WTC11 (cell line): ENCODE data around the gene CATSPERE. TPM values are rescaled to one million over a fixed set of nuclear protein-coding genes. Genes with fewer than 3 reads are reported as not detected.

Experiments used
- ATAC-seq: fragments of 200-7000 bp; cut with Tn5 transposase; 2 replicates; pipeline ENCODE4 v1.10.0; 2021; ENCODE audit warnings: mild to moderate bottlenecking, moderate library complexity
- CTCF ChIA-PET: fragments of 300-600 bp; sonication (Branson Sonifier 250); formaldehyde crosslinking; loops from one replicate; lab custom pipeline; 2021; ENCODE audit warnings: antibody characterized with exemption; lab: Charles Lee
- POLR2A ChIA-PET: fragments of 350-600 bp; sonication (Branson Sonifier 250); formaldehyde crosslinking; loops from one replicate; lab custom pipeline; 2021; ENCODE audit warnings: antibody characterized with exemption; lab: Charles Lee
- DNase-seq: peaks from one replicate; pipeline ENCODE4 v3.0.0; 2021; ENCODE audit warnings: low spot score
- H3K27ac Mint-ChIP-seq: 2 replicates; pipeline ENCODE4 v1.8.0; 2021; ENCODE audit warnings: mixed read lengths
- H3K27me3 Mint-ChIP-seq: 2 replicates; pipeline ENCODE4 v1.8.0; 2021; ENCODE audit warnings: low read depth, mild to moderate bottlenecking, moderate library complexity, mixed read lengths
- H3K36me3 Mint-ChIP-seq: 2 replicates; pipeline ENCODE4 v1.8.0; 2021; ENCODE audit warnings: mixed read lengths
- H3K4me1 Mint-ChIP-seq: 2 replicates; pipeline ENCODE4 v1.8.0; 2022; ENCODE audit warnings: mixed read lengths
- H3K4me3 Mint-ChIP-seq: 2 replicates; pipeline ENCODE4 v1.8.0; 2021; ENCODE audit warnings: mild to moderate bottlenecking, moderate library complexity, mixed read lengths
- H3K9me3 Mint-ChIP-seq: 2 replicates; pipeline ENCODE4 v1.8.0; 2021; ENCODE audit warnings: mixed read lengths
- AFF4 ChIP-seq: sonication (generic); formaldehyde crosslinking; IDR thresholded peaks from 2 replicates; pipeline ENCODE4 v1.8.1; 2023; ENCODE audit warnings: mild to moderate bottlenecking, missing genetic modification reagents, borderline replicate concordance
- ATF1 ChIP-seq: sonication (generic); formaldehyde crosslinking; IDR thresholded peaks from 2 replicates; pipeline ENCODE4 v1.8.1; 2023; ENCODE audit warnings: mild to moderate bottlenecking, moderate library complexity, missing genetic modification reagents
- CREM ChIP-seq: sonication (generic); formaldehyde crosslinking; IDR thresholded peaks from 2 replicates; pipeline ENCODE4 v1.8.1; 2022; ENCODE audit warnings: mild to moderate bottlenecking, missing genetic modification reagents, moderate library complexity
- IRF2 ChIP-seq: sonication (generic); formaldehyde crosslinking; IDR thresholded peaks from 2 replicates; pipeline ENCODE4 v1.8.0; 2022; ENCODE audit warnings: low read depth, missing genetic modification reagents, borderline replicate concordance
- MLX ChIP-seq: sonication (generic); formaldehyde crosslinking; IDR thresholded peaks from 2 replicates; pipeline ENCODE4 v1.8.1; 2023; ENCODE audit warnings: mild to moderate bottlenecking, missing genetic modification reagents, moderate library complexity
- MYBL2 ChIP-seq: sonication (generic); formaldehyde crosslinking; IDR thresholded peaks from 2 replicates; pipeline ENCODE4 v1.8.1; 2023; ENCODE audit warnings: mild to moderate bottlenecking, moderate library complexity, missing genetic modification reagents
- NFE2L1 ChIP-seq: sonication (generic); formaldehyde crosslinking; IDR thresholded peaks from 2 replicates; pipeline ENCODE4 v1.8.1; 2023; ENCODE audit warnings: missing genetic modification reagents
- NR1H2 ChIP-seq: sonication (generic); formaldehyde crosslinking; IDR thresholded peaks from 2 replicates; pipeline ENCODE4 v1.9.0; 2021; ENCODE audit warnings: mild to moderate bottlenecking, moderate library complexity, missing genetic modification reagents
- OVOL2 ChIP-seq: fragments of 250-450 bp; sonication (Bioruptor Pico); IDR thresholded peaks from 2 replicates; pipeline ENCODE4 v1.9.0; 2021; ENCODE audit warnings: mild to moderate bottlenecking, borderline replicate concordance
- RORB ChIP-seq: fragments of 250-450 bp; sonication (Bioruptor Pico); IDR thresholded peaks from 2 replicates; pipeline ENCODE4 v1.9.0; 2021; ENCODE audit warnings: mild to moderate bottlenecking
- SMAD4 ChIP-seq: sonication (generic); formaldehyde crosslinking; IDR thresholded peaks from 2 replicates; pipeline ENCODE4 v1.8.0; 2022; ENCODE audit warnings: mild to moderate bottlenecking, missing genetic modification reagents
- SOX15 ChIP-seq: fragments of 250-450 bp; sonication (Bioruptor Pico); IDR thresholded peaks from 2 replicates; pipeline ENCODE4 v1.9.0; 2021; ENCODE audit warnings: mild to moderate bottlenecking
- TCF7 ChIP-seq: sonication (generic); formaldehyde crosslinking; IDR thresholded peaks from 2 replicates; pipeline ENCODE4 v1.8.0; 2022; ENCODE audit warnings: mild to moderate bottlenecking, low read depth, missing genetic modification reagents, moderate library complexity
- TEAD1 ChIP-seq: sonication (generic); formaldehyde crosslinking; IDR thresholded peaks from 2 replicates; pipeline ENCODE4 v1.8.0; 2022; ENCODE audit warnings: mild to moderate bottlenecking, missing genetic modification reagents
- ZNF121 ChIP-seq: sonication (generic); formaldehyde crosslinking; IDR thresholded peaks from 2 replicates; pipeline ENCODE4 v1.8.0; 2023; ENCODE audit warnings: missing genetic modification reagents
- ZNF232 ChIP-seq: sonication (generic); formaldehyde crosslinking; IDR thresholded peaks from 2 replicates; pipeline ENCODE4 v1.8.0; 2022; ENCODE audit warnings: mild to moderate bottlenecking, missing genetic modification reagents
- ZNF281 ChIP-seq: sonication (generic); formaldehyde crosslinking; IDR thresholded peaks from 2 replicates; pipeline ENCODE4 v1.8.0; 2023; ENCODE audit warnings: mild to moderate bottlenecking, missing genetic modification reagents
- ZNF423 ChIP-seq: fragments of 250-450 bp; sonication (Bioruptor Pico); IDR thresholded peaks from 2 replicates; pipeline ENCODE4 v2.1.2; 2022; ENCODE audit warnings: mild to moderate bottlenecking, moderate library complexity
- total RNA-seq: library from RNA; stranded (reverse); gene quantifications from 3 replicates; pipeline ENCODE4 v1.2.3, GENCODE V29; 2021
- TF ChIP-seq, protein P1 (sequence below): fragments of 250-450 bp; sonication (Bioruptor Pico); IDR thresholded peaks from 2 replicates; pipeline ENCODE4 v1.9.0; 2021; ENCODE audit warnings: moderate library complexity, mild to moderate bottlenecking, inconsistent platforms, borderline replicate concordance
- TF ChIP-seq, protein P2 (sequence below): fragments of 200-600 bp; IDR thresholded peaks from 2 replicates; pipeline ENCODE4 v1.8.0; 2022; ENCODE audit warnings: antibody characterized with exemption

CATSPERE gene
- total RNA-seq, 1 experiment from 2014 or later = 0.66 TPM

- TF ChIP-seq ZNF281 (CRISPR knock-in tag) = no peak
- TF ChIP-seq, protein P1, sequence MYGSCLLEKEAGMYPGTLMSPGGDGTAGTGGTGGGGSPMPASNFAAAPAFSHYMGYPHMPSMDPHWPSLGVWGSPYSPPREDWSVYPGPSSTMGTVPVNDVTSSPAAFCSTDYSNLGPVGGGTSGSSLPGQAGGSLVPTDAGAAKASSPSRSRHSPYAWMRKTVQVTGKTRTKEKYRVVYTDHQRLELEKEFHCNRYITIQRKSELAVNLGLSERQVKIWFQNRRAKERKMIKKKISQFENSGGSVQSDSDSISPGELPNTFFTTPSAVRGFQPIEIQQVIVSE = no peak
Observed at GRCh38 chr1:244598611-244599010, 137.5 kb downstream of the CATSPERE start (continued).

DNA sequence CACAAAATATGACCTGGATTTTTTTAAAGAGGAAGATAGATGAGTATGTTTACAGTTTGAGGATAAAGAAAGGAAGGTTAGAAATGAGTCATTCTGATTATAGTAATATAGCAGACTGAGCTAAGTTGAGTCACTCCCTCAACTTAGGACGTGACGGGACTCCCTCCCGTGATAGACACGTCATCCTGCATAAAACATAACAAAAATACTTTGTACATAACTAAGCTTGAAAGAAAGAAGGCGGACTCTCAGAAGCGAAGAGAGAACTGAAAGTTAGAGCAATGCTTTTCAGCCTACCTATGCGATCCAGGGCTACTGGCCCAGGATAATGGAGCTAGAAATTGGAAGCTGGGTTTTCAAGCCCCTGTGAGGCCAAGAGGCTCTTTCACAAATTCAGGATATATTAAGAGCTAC lies 138.9 kb downstream of the CATSPERE start:
- no peak for ATAC-seq
- no peak for DNase-seq
- Mint-ChIP-seq H3K27ac (no peak overlapping the region), H3K9me3 (peaks cover 3% of the 10 kb centered on the region; the same call in 1 of the 2 replicates), H3K27me3 (no peaks in the 10 kb centered on the region), H3K36me3 (no peaks in the 10 kb centered on the region), H3K4me1 (peaks cover 4% of the 10 kb centered on the region), H3K4me3 (no peak overlapping the region)
- POLR2A ChIA-PET = interaction anchor here (0.7 kb wide), 1 partner anchor 138 kb away, joined by 3 read pairs; no protein-coding TSS in a partner anchor
- CTCF ChIA-PET = interaction anchor here (1.4 kb wide), 1 partner anchor 197 kb away, joined by 3 read pairs; no protein-coding TSS in a partner anchor
- no peak for TF ChIP-seq ATF1 (CRISPR knock-in tag)

DNA sequence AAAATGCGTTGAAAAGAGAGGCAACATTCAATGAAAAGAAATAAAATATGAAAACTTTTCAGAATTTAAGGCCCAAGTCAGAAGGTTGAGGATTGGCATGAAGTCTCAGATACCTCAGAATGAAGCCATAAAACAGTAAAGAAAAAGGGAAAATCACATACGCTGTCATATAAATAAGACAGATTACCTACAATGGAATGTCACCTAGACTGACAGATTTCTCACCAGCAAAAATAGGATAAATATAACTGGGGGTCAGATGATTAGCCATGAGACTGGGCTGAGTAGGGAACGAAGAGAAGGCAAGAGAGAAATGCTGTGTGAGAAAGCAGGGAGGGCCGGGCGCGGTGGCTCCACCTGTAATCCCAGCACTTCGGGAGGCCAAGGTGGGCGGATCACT lies 140.3 kb downstream of the CATSPERE start:
- CTCF ChIA-PET = interaction anchor here (0.7 kb wide), 1 partner anchor 179 kb away, joined by 5 read pairs; no protein-coding TSS in a partner anchor

GRCh38 chr1:244603498-244603897 lies 142.4 kb downstream of the CATSPERE start:
- no peak for DNase-seq
- peaks cover 8% of the 10 kb centered on the region; the same call in 1 of the 2 replicates for H3K9me3 Mint-ChIP-seq
- peaks cover 6% of the 10 kb centered on the region for H3K4me1 Mint-ChIP-seq
- POLR2A ChIA-PET = interaction anchor here (0.8 to 1.7 kb wide), 2 partner anchors 49 to 231 kb away, joined by 3 to 6 read pairs; no protein-coding TSS in a partner anchor
- no peak for ATAC-seq
- H3K27ac Mint-ChIP-seq = no peak overlapping the region
- CTCF ChIA-PET = interaction anchor here (0.5 to 2.8 kb wide), 26 partner anchors 9 to 1078 kb away, joined by 3 to 34 read pairs (median 4); partner anchors contain the start of genes COX20 and DESI2
- H3K36me3 Mint-ChIP-seq = no peaks in the 10 kb centered on the region
- H3K27me3 Mint-ChIP-seq = no peaks in the 10 kb centered on the region
- TF ChIP-seq SOX15 (CRISPR knock-in tag) (no peak), ZNF121 (peak; percentile 59; the same call in 1 of the 2 replicates), TCF7 (CRISPR knock-in tag) (no peak), SMAD4 (CRISPR knock-in tag) (no peak), CREM (CRISPR knock-in tag) (no peak), OVOL2 (no peak), IRF2 (CRISPR knock-in tag) (no peak), TEAD1 (no peak), ZNF232 (CRISPR knock-in tag) (no peak), NR1H2 (CRISPR knock-in tag) (no peak), MYBL2 (CRISPR knock-in tag) (no peak), MLX (CRISPR knock-in tag) (no peak), AFF4 (no peak), RORB (no peak)
- TF ChIP-seq, protein P2, sequence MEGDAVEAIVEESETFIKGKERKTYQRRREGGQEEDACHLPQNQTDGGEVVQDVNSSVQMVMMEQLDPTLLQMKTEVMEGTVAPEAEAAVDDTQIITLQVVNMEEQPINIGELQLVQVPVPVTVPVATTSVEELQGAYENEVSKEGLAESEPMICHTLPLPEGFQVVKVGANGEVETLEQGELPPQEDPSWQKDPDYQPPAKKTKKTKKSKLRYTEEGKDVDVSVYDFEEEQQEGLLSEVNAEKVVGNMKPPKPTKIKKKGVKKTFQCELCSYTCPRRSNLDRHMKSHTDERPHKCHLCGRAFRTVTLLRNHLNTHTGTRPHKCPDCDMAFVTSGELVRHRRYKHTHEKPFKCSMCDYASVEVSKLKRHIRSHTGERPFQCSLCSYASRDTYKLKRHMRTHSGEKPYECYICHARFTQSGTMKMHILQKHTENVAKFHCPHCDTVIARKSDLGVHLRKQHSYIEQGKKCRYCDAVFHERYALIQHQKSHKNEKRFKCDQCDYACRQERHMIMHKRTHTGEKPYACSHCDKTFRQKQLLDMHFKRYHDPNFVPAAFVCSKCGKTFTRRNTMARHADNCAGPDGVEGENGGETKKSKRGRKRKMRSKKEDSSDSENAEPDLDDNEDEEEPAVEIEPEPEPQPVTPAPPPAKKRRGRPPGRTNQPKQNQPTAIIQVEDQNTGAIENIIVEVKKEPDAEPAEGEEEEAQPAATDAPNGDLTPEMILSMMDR = peak; percentile 74
- no peak overlapping the region for H3K4me3 Mint-ChIP-seq

More for the DNA sequence above, 140.3 kb downstream of the CATSPERE start:
- DNase-seq (no peak), ATAC-seq (no peak)
- TF ChIP-seq NFE2L1 (CRISPR knock-in tag) (no peak), ZNF423 (no peak)
- Mint-ChIP-seq H3K27me3 (no peaks in the 10 kb centered on the region), H3K4me3 (no peak overlapping the region), H3K9me3 (no peaks in the 10 kb centered on the region), H3K36me3 (no peaks in the 10 kb centered on the region), H3K27ac (no peak overlapping the region), H3K4me1 (peaks cover 4% of the 10 kb centered on the region)
- POLR2A ChIA-PET = no interaction called here
